EL (cell line): Measurements from ENCODE around the gene IL17RA.

Experiments
- DNase-seq: peaks from one replicate; pipeline ENCODE4 v3.0.0-alpha.2; 2016

Gene IL17RA

GRCh38 chr22:17159504-17159951 is 74.7 kb downstream of the IL17RA start:
- DNase-seq, result peak; percentile 59

GRCh38 chr22:17161991-17162390 is 77.2 kb downstream of the IL17RA start:
- peak; percentile 65 for DNase-seq

GRCh38 chr22:17162731-17163130 is 77.9 kb downstream of the IL17RA start:
- DNase-seq, result no peak

GRCh38 chr22:17164392-17165024 is 79.7 kb downstream of the IL17RA start:
- DNase-seq, result peak; percentile 13
